Memory B cell (primary cell): ENCODE measurements around the gene MRPL53.
A peak's percentile ranks its signal among the peaks of the same experiment; 100 is the strongest.
"Not testable (repeated sequence)": the region's sequence is repeated elsewhere in the genome, so short reads cannot be mapped to it uniquely, and the experiment has no call there.

ENCODE experiments used
- ATAC-seq: fragments of 150-1000 bp; cut with Tn5 transposase; 2 replicates; pipeline ENCODE4 v1.10.0; 2021; ENCODE audit warnings: low read depth, mild to moderate bottlenecking, moderate library complexity
- DNase-seq, 2 donors: peaks; one replicate each; pipeline ENCODE4 v3.0.0; 2022; ENCODE audit warnings: low spot score in 2 of 2
- H3K27ac Mint-ChIP-seq: one replicate; pipeline ENCODE4 v1.8.0; 2022; ENCODE audit warnings: mild to moderate bottlenecking, moderate library complexity, mixed read lengths
- H3K27me3 Mint-ChIP-seq: one replicate; pipeline ENCODE4 v1.8.0; 2022; ENCODE audit warnings: mixed read lengths
- H3K36me3 Mint-ChIP-seq: one replicate; pipeline ENCODE4 v1.8.0; 2022; ENCODE audit warnings: mild to moderate bottlenecking, mixed read lengths
- H3K4me1 Mint-ChIP-seq: one replicate; pipeline ENCODE4 v1.8.0; 2022; ENCODE audit warnings: mixed read lengths
- H3K4me3 Mint-ChIP-seq: one replicate; pipeline ENCODE4 v1.8.0; 2022; ENCODE audit warnings: mild to moderate bottlenecking, moderate library complexity, mixed read lengths
- H3K9me3 Mint-ChIP-seq: one replicate; pipeline ENCODE4 v1.8.0; 2022; ENCODE audit warnings: mixed read lengths

Gene MRPL53

GRCh38 chr2:74458132-74458937 lies 14.1 kb downstream of the MRPL53 start, which contains the start of gene WBP1:
Gene WBP1 (plus strand): TSS chr2:74458438. CDS start chr2:74458603, 165 bp downstream.
- DNase-seq = peak in 1 of 2 donors; percentile 96
- Mint-ChIP-seq H3K27ac (peak within 1 kb of the TSS; percentile 99), H3K4me1 (peaks cover 44% of the 10 kb centered on the region), H3K27me3 (no peaks in the 10 kb centered on the region), H3K36me3 (peaks cover 11% of the 10 kb centered on the region), H3K4me3 (peak within 1 kb of the TSS; percentile 96), H3K9me3 (no peaks in the 10 kb centered on the region)
- ATAC-seq = peak; percentile 76

- Mint-ChIP-seq H3K36me3 (peaks cover 8% of the 10 kb centered on the region), H3K27ac (peak overlapping the region; percentile 99), H3K4me3 (peak overlapping the region; percentile 96), H3K27me3 (no peaks in the 10 kb centered on the region), H3K4me1 (peaks cover 41% of the 10 kb centered on the region), H3K9me3 (no peaks in the 10 kb centered on the region)
- DNase-seq (peak; percentile 85 to 89), ATAC-seq (peak; percentile 47)
Observed at GRCh38 chr2:74457549-74458131, 14.8 kb downstream of the MRPL53 start.

GRCh38 chr2:74457129-74457548 lies 15.3 kb downstream of the MRPL53 start:
- Mint-ChIP-seq H3K27ac (peak overlapping the region; percentile 99), H3K4me3 (peak overlapping the region; percentile 96), H3K36me3 (peaks cover 5% of the 10 kb centered on the region), H3K27me3 (no peaks in the 10 kb centered on the region), H3K9me3 (no peaks in the 10 kb centered on the region), H3K4me1 (peaks cover 43% of the 10 kb centered on the region)
- no peak for ATAC-seq
- DNase-seq = no peak

GRCh38 chr2:74454654-74455511 lies 17.6 kb downstream of the MRPL53 start, which contains the start of gene INO80B:
Gene INO80B (plus strand): TSS chr2:74455087. CDS start chr2:74455117, 30 bp downstream.
- H3K4me1 Mint-ChIP-seq = peaks cover 41% of the 10 kb centered on the region

GRCh38 chr2:74450570-74451190 lies 21.8 kb downstream of the MRPL53 start:
- Mint-ChIP-seq H3K4me3 (no peak overlapping the region), H3K36me3 (no peaks in the 10 kb centered on the region), H3K27me3 (peaks cover 2% of the 10 kb centered on the region), H3K27ac (no peak overlapping the region), H3K9me3 (no peaks in the 10 kb centered on the region), H3K4me1 (peaks cover 20% of the 10 kb centered on the region)
- DNase-seq = no peak
- ATAC-seq = no peak

More at GRCh38 chr2:74454654-74455511, 17.6 kb downstream of the MRPL53 start, which contains the start of gene INO80B:
- H3K27ac Mint-ChIP-seq = peak within 1 kb of the TSS; percentile 99
- ATAC-seq (peak; percentile 36), DNase-seq (peak; percentile 97)
- no peaks in the 10 kb centered on the region for H3K27me3 Mint-ChIP-seq
- peak within 1 kb of the TSS; percentile 96 for H3K4me3 Mint-ChIP-seq
- H3K9me3 Mint-ChIP-seq = no peaks in the 10 kb centered on the region
- H3K36me3 Mint-ChIP-seq = peaks cover 5% of the 10 kb centered on the region

GRCh38 chr2:74448771-74449170 lies 23.7 kb downstream of the MRPL53 start:
- DNase-seq (no peak), ATAC-seq (no peak)
- no peak overlapping the region for H3K27ac Mint-ChIP-seq
- H3K9me3 Mint-ChIP-seq = no peaks in the 10 kb centered on the region
- H3K36me3 Mint-ChIP-seq = no peaks in the 10 kb centered on the region
- H3K27me3 Mint-ChIP-seq = peaks cover 4% of the 10 kb centered on the region
- no peak overlapping the region for H3K4me3 Mint-ChIP-seq
- peaks cover 8% of the 10 kb centered on the region for H3K4me1 Mint-ChIP-seq

GRCh38 chr2:74447230-74447999 lies 25.1 kb downstream of the MRPL53 start:
- Mint-ChIP-seq H3K27me3 (peaks cover 5% of the 10 kb centered on the region), H3K27ac (no peak overlapping the region), H3K4me3 (no peak overlapping the region), H3K36me3 (no peaks in the 10 kb centered on the region), H3K4me1 (peaks cover 3% of the 10 kb centered on the region), H3K9me3 (no peaks in the 10 kb centered on the region)
- no peak for DNase-seq
- no peak for ATAC-seq

GRCh38 chr2:74444498-74445318 lies 27.8 kb downstream of the MRPL53 start:
- H3K4me1 Mint-ChIP-seq = peaks cover 10% of the 10 kb centered on the region
- peaks cover 10% of the 10 kb centered on the region for H3K27me3 Mint-ChIP-seq
- DNase-seq = no peak
- ATAC-seq = no peak
- no peak overlapping the region for H3K27ac Mint-ChIP-seq
- no peak overlapping the region for H3K4me3 Mint-ChIP-seq
- H3K36me3 Mint-ChIP-seq = no peaks in the 10 kb centered on the region
- no peaks in the 10 kb centered on the region for H3K9me3 Mint-ChIP-seq

- not testable (repeated sequence) for DNase-seq, H3K36me3 Mint-ChIP-seq, H3K27me3 Mint-ChIP-seq, H3K27ac Mint-ChIP-seq, H3K9me3 Mint-ChIP-seq, ATAC-seq
- Mint-ChIP-seq H3K4me3 (peak overlapping the region; percentile 86), H3K4me1 (peaks cover 17% of the 10 kb centered on the region)
Observed at GRCh38 chr2:74442483-74443297, 29.8 kb downstream of the MRPL53 start.

- Mint-ChIP-seq H3K27ac (no peak within 1 kb of the TSS), H3K9me3 (no peaks in the 10 kb centered on the region), H3K36me3 (no peaks in the 10 kb centered on the region), H3K27me3 (peaks cover 8% of the 10 kb centered on the region), H3K4me3 (peak within 1 kb of the TSS; percentile 86), H3K4me1 (peaks cover 21% of the 10 kb centered on the region)
- peak in 1 of 2 donors; percentile 52 for DNase-seq
- peak; percentile 51 for ATAC-seq
Observed at GRCh38 chr2:74441690-74442482, 30.6 kb downstream of the MRPL53 start, which contains the start of gene RTKN. Gene RTKN (minus strand): TSS chr2:74441937. CDS start chr2:74441816, 121 bp downstream.

- no peaks in the 10 kb centered on the region for H3K36me3 Mint-ChIP-seq
- H3K4me1 Mint-ChIP-seq = peaks cover 21% of the 10 kb centered on the region
- ATAC-seq = no peak
- H3K4me3 Mint-ChIP-seq = peak overlapping the region; percentile 86
- H3K27ac Mint-ChIP-seq = no peak overlapping the region
- DNase-seq = no peak
- peaks cover 8% of the 10 kb centered on the region for H3K27me3 Mint-ChIP-seq
- H3K9me3 Mint-ChIP-seq = no peaks in the 10 kb centered on the region
Observed at GRCh38 chr2:74441170-74441689, 31.2 kb downstream of the MRPL53 start.
